GM10248 (cell line): ENCODE data around the gene PSPH.
"Not testable (repeated sequence)": the region's sequence is repeated elsewhere in the genome, so short reads cannot be mapped to it uniquely, and the experiment has no call there.

Experiments
- CTCF ChIA-PET: fragments of 300-600 bp; sonication (Branson Sonifier 250); formaldehyde crosslinking; extraction: SDS; loops from one replicate; lab custom pipeline; 2021; ENCODE audit warnings: antibody characterized with exemption; lab: Yijun Ruan, JAX
- POLR2A ChIA-PET: fragments of 350-650 bp; sonication (Branson Sonifier 250); formaldehyde crosslinking; extraction: SDS; loops from one replicate; lab custom pipeline; 2020; ENCODE audit warnings: antibody characterized with exemption; lab: Yijun Ruan, JAX
- DNase-seq: peaks from one replicate; pipeline ENCODE4 v3.0.0; 2012; ENCODE audit errors: extremely low spot score
- CTCF ChIP-seq: IDR thresholded peaks from 2 replicates; pipeline ENCODE4 v1.5.1; 2012; ENCODE audit warnings: mild to moderate bottlenecking, low read depth; ENCODE audit errors: extremely low read depth, missing control alignments, control extremely low read depth

PSPH gene

GRCh38 chr7:56046721-56047445 is 4.4 kb downstream of the PSPH start:
- TF ChIP-seq CTCF: no peak
- ChIA-PET POLR2A (no interaction called here), CTCF (interaction anchor here (1.4 kb wide), 1 partner anchor 31 kb away, joined by 3 read pairs; no protein-coding TSS in a partner anchor)
- DNase-seq: no peak

- POLR2A ChIA-PET, DNase-seq: not testable (repeated sequence)
- CTCF ChIA-PET: interaction anchor here (1.4 to 2.2 kb wide), 3 partner anchors 12 to 30 kb away, joined by 3 to 5 read pairs (median 5); no protein-coding TSS in a partner anchor
Observed at GRCh38 chr7:56045758-56046157, 5.5 kb downstream of the PSPH start.

- POLR2A ChIA-PET: interaction anchor here (0.6 to 1.3 kb wide), 2 partner anchors 10 to 24 kb away, joined by 3 to 5 read pairs; partner anchors contain the start of genes CCT6A and PSPH
- DNase-seq: no peak
- CTCF ChIA-PET: interaction anchor here (0.7 to 1.2 kb wide), 3 partner anchors 11 to 399 kb away, joined by 3 read pairs; partner anchors contain the start of genes CCT6A and PSPH
- no peak for TF ChIP-seq CTCF
Observed at GRCh38 chr7:56040730-56041129, 10.5 kb downstream of the PSPH start.

- ChIA-PET POLR2A (interaction anchor here (1.2 kb wide), 1 partner anchor 17 kb away, joined by 4 read pairs; the partner anchor contains the start of genes CCT6A and PSPH), CTCF (interaction anchor here (0.7 to 2.4 kb wide), 7 partner anchors 12 to 69 kb away, joined by 3 to 8 read pairs (median 4); partner anchors contain the start of genes CCT6A and PSPH)
- no peak for TF ChIP-seq CTCF
- DNase-seq: peak; percentile 86
Observed at GRCh38 chr7:56033671-56034432, 17.4 kb downstream of the PSPH start.

- CTCF ChIA-PET: interaction anchor here (2.4 kb wide), 1 partner anchor 19 kb away, joined by 8 read pairs; the partner anchor contains the start of genes CCT6A and PSPH
- DNase-seq, POLR2A ChIA-PET: not testable (repeated sequence)
Observed at GRCh38 chr7:56032578-56032977, 18.7 kb downstream of the PSPH start.

- POLR2A ChIA-PET, DNase-seq: not testable (repeated sequence)
- CTCF ChIA-PET: interaction anchor here (1.6 kb wide), 1 partner anchor 17 kb away, joined by 3 read pairs; no protein-coding TSS in a partner anchor
Observed at GRCh38 chr7:56031556-56031955, 19.7 kb downstream of the PSPH start.

GRCh38 chr7:56030340-56030739 is 20.9 kb downstream of the PSPH start:
- ChIA-PET CTCF (interaction anchor here (1.6 kb wide), 1 partner anchor 16 kb away, joined by 3 read pairs; no protein-coding TSS in a partner anchor), POLR2A (no interaction called here)
- TF ChIP-seq CTCF: no peak

More at GRCh38 chr7:56030340-56030739, 20.9 kb downstream of the PSPH start:
- no peak for DNase-seq
